Airway epithelial cell (primary cell): ENCODE results near the gene CYBA. TPM values are rescaled to one million over a fixed set of nuclear protein-coding genes. Genes with fewer than 3 reads are reported as not detected.

ENCODE experiments used
- total RNA-seq: library from RNA; depleted of rRNA; stranded (reverse); fragments of >200 nt; gene quantifications from 2 replicates; pipeline ENCODE4 v1.2.3, GENCODE V29; 2015

The CYBA gene
- 259 and 301 TPM in 2 replicates for total RNA-seq

GRCh38 chr16:88650749-88651275 lies at the start of gene CYBA:
Gene CYBA (minus strand): TSS chr16:88651053. CDS start chr16:88651013, 40 bp downstream.

GRCh38 chr16:88686439-88687253 lies 35.8 kb upstream of the CYBA start, which contains the start of gene SNAI3:
Gene SNAI3 (minus strand): TSS chr16:88686507. CDS start chr16:88686406, 101 bp downstream.

GRCh38 chr16:88662843-88663606 lies 12.2 kb upstream of the CYBA start, which contains the start of gene MVD:
Gene MVD (minus strand): TSS chr16:88663091. CDS start chr16:88663080, 11 bp downstream.

GRCh38 chr16:88638323-88639230 lies 12.3 kb downstream of the CYBA start, which contains the start of gene IL17C:
Gene IL17C (plus strand): TSS chr16:88638572. CDS start chr16:88638642, 70 bp downstream.

Other genes with a start within 250 kb of the CYBA start
- gene ZFPM1, start 197.8 kb downstream of the CYBA start, total RNA-seq = 2.2 and 3.0 TPM in 2 replicates
- 16.2 and 18.2 TPM in 2 replicates for gene ZC3H18, start 80.7 kb downstream of the CYBA start, total RNA-seq
- gene IL17C, start 12.5 kb downstream of the CYBA start, total RNA-seq = not detected in 2 replicates
- 198 and 203 TPM in 2 replicates for gene MVD, start 12.0 kb upstream of the CYBA start, total RNA-seq
- gene SNAI3, start 35.5 kb upstream of the CYBA start, total RNA-seq = 0.70 and 0.71 TPM in 2 replicates
- 19.7 and 24.0 TPM in 2 replicates for gene RNF166, start 55.4 kb upstream of the CYBA start, total RNA-seq
- 13.7 and 15.0 TPM in 2 replicates for gene CTU2, start 55.5 kb upstream of the CYBA start, total RNA-seq
- gene PIEZO1, start 134.2 kb upstream of the CYBA start, total RNA-seq = 192 and 206 TPM in 2 replicates
- gene CDT1, start 152.7 kb upstream of the CYBA start, total RNA-seq = 55.9 and 56.5 TPM in 2 replicates
- 296 and 338 TPM in 2 replicates for gene APRT, start 160.9 kb upstream of the CYBA start, total RNA-seq
- 10.1 and 18.1 TPM in 2 replicates for gene GALNS, start 205.9 kb upstream of the CYBA start, total RNA-seq
- gene TRAPPC2L, start 206.1 kb upstream of the CYBA start, total RNA-seq = 38.0 and 46.8 TPM in 2 replicates
- gene PABPN1L, start 215.6 kb upstream of the CYBA start, total RNA-seq = not detected in 2 replicates